OCI-LY1 (cell line): ENCODE results near the gene BAIAP2.

ENCODE experiments used
- CTCF ChIP-seq: fragments of 200-600 bp; sonication (generic), shearing (Covaris generic); IDR thresholded peaks from 2 replicates; pipeline ENCODE4 v1.5.1; 2017; ENCODE audit warnings: mild to moderate bottlenecking, antibody characterized with exemption, low read length, moderate library complexity, mixed read lengths
- EZH2 ChIP-seq: fragments of 200-600 bp; sonication (generic), shearing (Covaris generic); IDR thresholded peaks from 2 replicates; pipeline ENCODE4 v1.8.0; 2017; ENCODE audit warnings: borderline replicate concordance, mixed run types, mild to moderate bottlenecking, antibody characterized with exemption, low read length, moderate library complexity, mixed read lengths

DNA sequence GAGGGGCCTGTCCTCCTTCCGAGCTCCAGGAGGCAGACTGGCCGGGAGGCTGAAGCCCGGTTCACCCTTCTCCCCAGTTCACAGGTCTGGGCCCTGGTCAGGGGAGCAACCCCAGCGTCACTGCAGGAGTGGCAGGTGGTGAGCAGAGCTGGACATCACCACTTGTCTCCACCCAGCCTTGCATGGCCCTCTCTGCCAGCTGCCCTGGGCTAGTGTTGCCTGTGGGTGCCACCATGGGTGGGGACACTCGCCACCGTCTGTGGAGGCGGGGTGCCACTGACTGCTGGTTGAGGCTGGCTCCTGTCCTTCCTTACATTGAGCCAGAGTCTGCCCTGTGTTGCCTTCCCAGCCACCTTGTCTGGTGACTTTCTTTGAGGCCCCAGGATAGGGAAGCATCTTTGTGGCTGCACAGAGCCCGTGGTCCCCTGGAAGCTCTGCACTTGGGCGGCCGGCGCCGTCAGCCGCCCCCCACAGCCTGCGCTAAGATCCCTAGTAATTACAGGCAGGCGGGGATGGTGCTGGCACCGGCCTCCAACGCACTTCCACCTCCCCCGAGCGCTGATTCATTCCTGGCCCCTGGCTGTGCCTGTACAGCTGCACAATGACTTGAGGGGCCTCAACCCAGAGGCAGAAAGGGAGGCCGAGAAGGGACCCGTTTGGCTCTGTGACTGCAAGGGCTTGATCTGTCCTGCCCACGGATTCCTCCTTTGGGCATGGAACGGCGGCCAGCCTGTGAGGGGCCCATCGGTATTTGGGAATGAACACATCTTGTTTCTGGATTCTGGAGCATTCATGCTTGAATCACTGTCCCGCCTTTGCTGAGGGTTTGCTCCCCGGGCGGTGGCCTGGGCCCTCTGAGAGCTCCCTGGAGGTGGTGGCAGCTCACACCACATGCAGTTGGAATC lies 5.2 kb downstream of the BAIAP2 start:
- no peak for TF ChIP-seq CTCF
- TF ChIP-seq EZH2, result no peak
